Tongue (tissue), 2 donors: ENCODE measurements around the gene EIF5B. TPM values are rescaled to one million over a fixed set of nuclear protein-coding genes. Genes with fewer than 3 reads are reported as not detected.
"Not testable (repeated sequence)": the region's sequence is repeated elsewhere in the genome, so short reads cannot be mapped to it uniquely, and the experiment has no call there.

Experiments
- DNase-seq: peaks from one replicate; pipeline ENCODE4 v3.0.0-alpha.2; 2015
- total RNA-seq: library from RNA; depleted of rRNA; stranded (reverse); fragments of >200 nt; gene quantifications from one replicate; pipeline ENCODE4 v1.2.3, GENCODE V29; 2014

EIF5B gene, protein sequence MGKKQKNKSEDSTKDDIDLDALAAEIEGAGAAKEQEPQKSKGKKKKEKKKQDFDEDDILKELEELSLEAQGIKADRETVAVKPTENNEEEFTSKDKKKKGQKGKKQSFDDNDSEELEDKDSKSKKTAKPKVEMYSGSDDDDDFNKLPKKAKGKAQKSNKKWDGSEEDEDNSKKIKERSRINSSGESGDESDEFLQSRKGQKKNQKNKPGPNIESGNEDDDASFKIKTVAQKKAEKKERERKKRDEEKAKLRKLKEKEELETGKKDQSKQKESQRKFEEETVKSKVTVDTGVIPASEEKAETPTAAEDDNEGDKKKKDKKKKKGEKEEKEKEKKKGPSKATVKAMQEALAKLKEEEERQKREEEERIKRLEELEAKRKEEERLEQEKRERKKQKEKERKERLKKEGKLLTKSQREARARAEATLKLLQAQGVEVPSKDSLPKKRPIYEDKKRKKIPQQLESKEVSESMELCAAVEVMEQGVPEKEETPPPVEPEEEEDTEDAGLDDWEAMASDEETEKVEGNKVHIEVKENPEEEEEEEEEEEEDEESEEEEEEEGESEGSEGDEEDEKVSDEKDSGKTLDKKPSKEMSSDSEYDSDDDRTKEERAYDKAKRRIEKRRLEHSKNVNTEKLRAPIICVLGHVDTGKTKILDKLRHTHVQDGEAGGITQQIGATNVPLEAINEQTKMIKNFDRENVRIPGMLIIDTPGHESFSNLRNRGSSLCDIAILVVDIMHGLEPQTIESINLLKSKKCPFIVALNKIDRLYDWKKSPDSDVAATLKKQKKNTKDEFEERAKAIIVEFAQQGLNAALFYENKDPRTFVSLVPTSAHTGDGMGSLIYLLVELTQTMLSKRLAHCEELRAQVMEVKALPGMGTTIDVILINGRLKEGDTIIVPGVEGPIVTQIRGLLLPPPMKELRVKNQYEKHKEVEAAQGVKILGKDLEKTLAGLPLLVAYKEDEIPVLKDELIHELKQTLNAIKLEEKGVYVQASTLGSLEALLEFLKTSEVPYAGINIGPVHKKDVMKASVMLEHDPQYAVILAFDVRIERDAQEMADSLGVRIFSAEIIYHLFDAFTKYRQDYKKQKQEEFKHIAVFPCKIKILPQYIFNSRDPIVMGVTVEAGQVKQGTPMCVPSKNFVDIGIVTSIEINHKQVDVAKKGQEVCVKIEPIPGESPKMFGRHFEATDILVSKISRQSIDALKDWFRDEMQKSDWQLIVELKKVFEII
- total RNA-seq: 29.1 TPM

DNA sequence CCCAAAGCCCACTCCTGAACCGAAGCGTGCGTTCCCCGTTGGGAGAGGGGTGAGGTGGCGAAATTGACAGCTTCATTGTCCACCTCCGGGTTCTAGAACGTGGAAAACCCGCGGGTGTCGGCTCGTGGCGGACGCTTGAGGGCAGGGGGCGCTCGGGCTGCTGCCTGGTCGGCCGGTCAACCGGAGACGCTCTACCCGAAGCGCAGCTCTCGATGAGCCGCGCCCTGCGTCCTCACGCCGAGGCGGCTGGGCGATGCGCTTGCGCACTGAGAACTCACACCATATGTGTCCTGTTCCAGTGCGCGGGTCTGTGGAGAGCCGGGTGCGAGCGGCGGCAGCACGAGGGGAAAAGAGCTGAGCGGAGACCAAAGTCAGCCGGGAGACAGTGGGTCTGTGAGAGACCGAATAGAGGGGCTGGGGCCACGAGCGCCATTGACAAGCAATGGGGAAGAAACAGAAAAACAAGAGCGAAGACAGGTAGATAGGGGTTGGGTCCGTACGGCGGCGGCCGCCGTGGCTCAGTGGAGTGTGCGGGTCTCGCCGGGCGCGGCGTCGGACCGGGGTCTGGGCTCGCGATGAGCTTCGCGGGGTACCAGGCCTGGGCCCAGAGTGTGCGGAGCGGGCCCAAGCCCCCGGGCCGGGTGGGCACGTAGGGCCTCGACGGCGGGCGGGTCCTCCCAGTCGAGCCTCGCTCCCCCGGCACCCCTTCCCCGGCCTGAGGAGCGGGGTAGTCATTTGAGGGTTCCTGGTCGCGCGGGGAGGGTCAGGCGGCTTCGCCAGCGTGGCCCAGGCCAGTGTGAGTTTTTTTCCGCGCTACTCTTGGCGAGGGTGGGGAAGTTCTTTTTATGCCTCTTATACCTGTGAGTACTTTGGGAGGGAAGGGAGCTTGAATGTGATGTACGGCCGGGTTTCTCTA is at the start of gene EIF5B:
TSS of gene EIF5B (plus strand) at position 277 of the 916 bp plus-strand sequence. CDS start at position 443, 166 bp downstream.
- DNase-seq: peak; percentile 99

DNA sequence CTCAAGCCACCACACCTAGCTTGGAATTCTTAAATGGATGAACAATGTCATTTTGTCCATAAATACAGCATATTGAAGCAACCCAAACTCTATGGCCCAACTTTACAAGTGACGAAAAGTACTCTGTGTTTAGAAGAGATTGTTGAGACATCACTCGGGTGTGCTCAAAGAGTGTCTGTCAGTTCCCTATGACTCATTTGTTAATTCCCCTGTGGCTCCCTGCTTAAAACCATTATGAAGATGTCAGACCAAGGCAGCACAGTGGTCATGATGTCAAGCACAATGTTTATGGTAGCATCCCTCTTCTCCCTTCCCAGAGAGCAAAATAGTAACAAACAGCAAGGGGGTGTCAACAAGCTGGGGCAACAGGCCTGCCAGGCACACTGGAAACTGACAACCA is 39.2 kb upstream of the EIF5B start:
- no peak for DNase-seq

GRCh38 chr2:99299580-99299979 is 37.6 kb upstream of the EIF5B start:
- DNase-seq: no peak

DNA sequence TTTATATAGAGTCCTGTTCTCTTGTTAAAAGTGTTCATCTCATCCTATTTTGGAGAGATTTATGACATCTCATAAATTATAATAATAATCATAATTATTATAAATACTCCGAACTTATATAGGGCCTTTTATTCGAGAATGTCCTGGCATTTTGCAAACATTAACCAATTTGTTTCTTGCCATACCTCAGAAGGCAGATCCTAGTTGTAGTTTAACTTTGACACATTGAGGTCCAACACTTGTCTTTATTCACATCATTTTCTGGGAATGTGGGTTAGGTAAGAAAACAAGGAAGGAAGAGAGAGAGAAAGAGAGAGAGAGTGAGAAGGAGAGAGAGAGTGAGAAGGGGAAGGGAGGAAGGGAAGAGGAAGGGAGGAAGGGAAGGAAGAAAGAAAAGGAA is 36.1 kb upstream of the EIF5B start, which contains the start of gene LYG1:
TSS of gene LYG1 (minus strand) at position 101 of the 400 bp plus-strand sequence. CDS start 5,527 bp downstream, outside the sequence.
- DNase-seq: not testable (repeated sequence)

- DNase-seq: no peak
Observed at GRCh38 chr2:99317161-99317872, 19.9 kb upstream of the EIF5B start.

DNA sequence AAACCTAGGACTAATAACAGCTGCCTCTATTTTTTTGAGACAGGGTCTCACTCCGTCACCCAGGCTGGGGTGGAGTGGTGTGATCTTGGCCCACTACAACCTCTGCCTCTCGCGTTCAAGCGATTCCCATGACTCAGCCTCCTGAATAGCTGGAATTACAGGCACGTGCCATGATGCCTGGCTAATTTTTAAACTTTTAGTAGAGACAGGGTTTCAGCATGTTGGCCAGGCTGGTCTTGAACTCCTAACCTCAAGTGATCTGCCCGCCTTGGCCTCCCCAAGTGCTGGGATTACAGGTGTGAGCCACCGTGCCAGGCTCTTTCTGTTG is 19.4 kb upstream of the EIF5B start:
- DNase-seq: not testable (repeated sequence)

DNA sequence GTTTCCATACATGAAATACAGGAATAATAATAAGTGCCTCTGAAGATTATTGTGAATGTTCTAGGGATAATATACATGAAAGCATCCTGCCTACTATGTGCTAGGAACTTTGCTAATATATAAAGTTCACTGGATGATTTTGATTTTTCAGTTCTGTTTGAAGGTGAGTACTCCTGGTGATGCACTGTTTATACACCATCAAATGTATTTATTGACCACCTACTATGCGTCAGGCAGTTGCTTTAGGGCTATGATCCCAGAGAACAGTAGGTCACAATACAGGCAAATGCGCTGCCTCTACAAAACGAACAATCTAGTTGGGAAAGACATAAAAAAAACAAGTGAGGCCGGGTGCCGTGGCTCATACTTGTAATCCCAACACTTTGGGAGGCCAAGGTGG is 11.8 kb upstream of the EIF5B start:
- DNase-seq: no peak

GRCh38 chr2:99335911-99336803 is 1.0 kb upstream of the EIF5B start, which contains the start of gene TXNDC9:
Gene TXNDC9 (minus strand): TSS chr2:99336333. CDS start chr2:99333210, 3,123 bp downstream.
- peak; percentile 100 for DNase-seq

GRCh38 chr2:99336804-99337112 is 431 bp upstream of the EIF5B start:
- DNase-seq: no peak

DNA sequence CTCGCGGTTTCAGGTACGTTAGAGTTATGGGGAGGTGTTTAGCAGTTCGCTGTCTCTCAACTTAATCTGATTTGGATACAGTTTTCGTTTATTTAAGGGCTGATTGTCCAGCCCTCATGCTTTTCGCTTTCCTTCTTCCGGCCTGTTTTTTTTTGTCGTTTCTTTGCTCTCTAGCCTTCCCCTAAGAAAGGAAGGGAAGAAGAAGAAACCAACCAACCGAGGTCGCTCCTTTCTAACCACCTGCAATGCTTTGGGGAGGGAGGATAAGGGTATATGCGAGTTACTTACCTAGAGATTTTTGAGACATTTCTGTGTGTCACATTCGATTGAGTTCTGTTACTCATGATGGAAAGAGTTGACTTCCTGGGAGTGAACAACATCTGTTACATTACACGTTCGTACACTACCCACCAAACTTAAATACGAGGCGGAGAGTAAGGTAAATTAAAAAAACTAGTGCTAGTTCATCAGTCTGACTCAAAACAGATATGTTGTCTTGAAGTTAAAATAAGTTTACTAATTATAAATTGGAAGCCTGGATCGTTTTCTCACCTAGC is 918 bp downstream of the EIF5B start:
- peak; percentile 15 for DNase-seq

- DNase-seq: no peak
Observed at GRCh38 chr2:99340669-99341236, 3.6 kb downstream of the EIF5B start.

DNA sequence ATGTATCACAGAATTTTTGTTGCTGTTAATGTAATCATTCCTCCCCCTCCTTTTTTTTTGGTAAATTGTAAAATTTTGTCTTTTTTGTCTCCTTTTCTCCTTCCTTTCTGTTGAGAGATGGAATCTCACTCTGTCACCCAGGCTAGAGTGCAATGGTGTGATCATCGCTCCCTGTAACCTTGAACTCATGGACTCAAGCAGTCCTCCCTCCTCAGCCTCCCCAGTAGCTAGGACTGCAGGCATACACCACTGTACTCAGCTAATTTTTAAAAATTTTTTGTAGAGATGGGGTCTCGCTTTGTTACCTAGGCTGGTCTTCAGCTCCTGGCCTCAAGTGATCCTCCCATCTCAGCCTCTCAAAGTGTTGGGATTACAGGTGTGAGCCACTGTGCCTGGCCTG is 5.3 kb downstream of the EIF5B start:
- no peak for DNase-seq

DNA sequence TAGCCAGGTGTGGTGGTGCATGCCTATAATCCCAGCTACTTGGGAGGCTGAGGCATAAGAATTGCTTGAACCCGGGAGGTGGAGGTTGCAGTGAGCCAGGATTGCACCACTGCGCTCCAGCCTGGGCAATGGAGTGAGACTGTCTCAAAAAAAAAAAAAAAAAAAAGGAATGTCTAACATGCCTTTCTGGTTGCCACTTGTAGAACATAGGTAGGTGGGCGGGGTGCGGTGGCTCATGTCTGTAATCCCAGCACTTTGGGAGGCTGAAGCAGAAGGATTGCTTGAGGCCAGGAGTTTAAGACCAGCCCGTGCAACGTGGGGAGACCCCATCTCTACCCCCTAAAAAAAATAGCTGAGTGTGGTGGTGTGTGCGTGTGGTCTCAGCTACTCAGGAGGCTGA is 8.3 kb downstream of the EIF5B start:
- not testable (repeated sequence) for DNase-seq

DNA sequence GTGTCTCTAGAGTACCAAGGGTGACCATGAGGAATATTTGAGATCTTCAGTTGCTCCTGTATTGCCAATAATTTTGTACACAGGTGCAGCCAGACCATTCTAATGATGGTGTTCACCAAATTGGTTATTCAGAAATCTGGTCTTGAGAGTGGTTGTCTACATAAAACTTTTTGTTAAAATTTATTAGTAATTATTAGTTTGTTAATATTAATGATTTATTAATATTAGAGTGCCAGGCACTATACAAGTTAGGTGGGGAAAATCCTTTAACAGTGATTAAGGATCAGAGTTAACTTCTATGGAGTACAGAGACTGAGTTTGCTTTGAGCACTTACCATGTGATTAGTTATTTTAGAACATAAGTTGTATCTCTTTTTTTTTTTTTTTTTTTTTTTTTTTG is 9.0 kb downstream of the EIF5B start:
- DNase-seq: no peak

DNA sequence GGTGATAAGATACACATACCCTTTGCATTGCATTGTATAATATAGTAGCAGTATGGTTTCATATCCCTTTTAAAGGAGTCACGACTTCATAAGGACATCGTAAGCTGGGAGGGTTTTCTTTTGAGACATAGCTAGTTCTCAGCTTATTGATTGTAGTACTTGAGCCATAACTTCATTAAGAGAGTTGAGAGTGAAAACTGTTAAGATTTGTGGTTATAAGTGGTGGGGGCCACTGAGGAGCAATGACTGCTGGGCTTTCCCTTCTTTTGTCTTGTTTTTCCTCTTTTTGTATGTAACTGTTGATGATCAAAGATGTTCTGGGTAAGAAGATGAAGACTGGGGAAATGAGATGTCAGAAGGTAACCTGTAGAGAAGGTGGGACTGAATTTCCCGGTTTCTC is 11.0 kb downstream of the EIF5B start:
- no peak for DNase-seq

DNA sequence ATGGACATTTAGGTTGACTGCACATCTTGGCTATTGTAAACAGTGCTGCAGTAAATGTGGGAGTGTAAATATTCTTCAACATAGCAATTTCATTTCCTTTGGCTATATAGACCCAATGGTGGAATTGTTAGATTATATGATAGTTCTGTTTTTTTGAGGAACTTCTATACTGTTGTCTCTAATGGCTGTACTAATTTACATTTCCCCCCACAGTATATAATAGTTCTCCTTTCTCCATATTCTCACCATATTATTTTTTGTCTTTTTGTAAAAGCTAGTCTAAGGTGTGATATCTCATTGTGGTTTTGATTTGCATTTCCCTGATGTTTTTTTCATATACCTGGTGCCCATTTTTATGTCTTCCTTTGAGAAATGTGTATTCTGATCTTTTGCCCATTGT is 13.0 kb downstream of the EIF5B start:
- DNase-seq: no peak

- DNase-seq: no peak
Observed at GRCh38 chr2:99354070-99354469, 16.9 kb downstream of the EIF5B start.

GRCh38 chr2:99354825-99355224 is 17.6 kb downstream of the EIF5B start:
- DNase-seq: not testable (repeated sequence)

GRCh38 chr2:99356853-99357252 is 19.7 kb downstream of the EIF5B start:
- no peak for DNase-seq
